ENCODE measurements around the gene RLF. TPM values are rescaled to one million over a fixed set of nuclear protein-coding genes. Genes with fewer than 3 reads are reported as not detected.

The RLF gene
- polyA plus RNA-seq, 1 donor (not counting 4 experiments of a cell fraction or from before 2014, with no cell fraction given) = 10.7 TPM

DNA sequence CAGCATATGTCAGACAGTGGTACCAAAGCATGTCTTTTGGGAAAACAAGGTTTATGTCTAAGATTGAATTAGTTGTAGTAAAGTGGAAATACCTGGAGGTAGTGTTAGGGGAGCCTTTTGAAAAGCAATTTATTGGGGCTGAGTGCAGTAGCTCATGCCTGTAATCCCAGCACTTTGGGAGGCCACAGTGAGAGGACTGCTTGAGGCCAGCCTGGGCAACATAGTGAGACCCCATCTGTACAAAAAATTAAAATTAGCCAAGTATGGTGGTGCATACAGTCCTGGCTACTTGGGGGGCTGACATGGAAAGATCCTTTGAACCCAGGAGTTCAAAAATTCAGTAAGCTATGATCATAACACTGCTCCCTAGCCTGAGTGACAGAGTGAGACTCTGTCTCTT is 104.1 kb downstream of the RLF start:
- FAIRE-seq = no peak
- Histone ChIP-seq H4K20me1 (ENCODE audit: control insufficient read depth, extremely low read depth, insufficient read depth, low read length) (no peaks in the 10 kb centered on the region), H2AFZ (ENCODE audit: control insufficient read depth, low read length) (no peak overlapping the region), H3K27me3 (ENCODE audit: control insufficient read depth, extremely low read depth, insufficient read depth, low read length) (no peaks in the 10 kb centered on the region), H3K4me3 (ENCODE audit: control insufficient read depth in 2 of 3, extremely low read depth in 1 of 3, insufficient read depth in 2 of 3, low read depth in 1 of 3, low read length in 3 of 3) (no peak overlapping the region), H3K9me1 (ENCODE audit: control insufficient read depth, extremely low read depth, insufficient read depth, low read length) (no peaks in the 10 kb centered on the region), H3K4me2 (ENCODE audit: control insufficient read depth, extremely low read depth, insufficient read depth, low read depth, low read length) (no peak overlapping the region), H3K36me3 (ENCODE audit: control insufficient read depth in 2 of 2, extremely low read depth in 1 of 2, insufficient read depth in 2 of 2, low read length in 2 of 2) (peaks cover 12 to 28% of the 10 kb centered on the region in 2 experiments), H3K79me2 (ENCODE audit: control insufficient read depth, insufficient read depth, low read length) (peaks cover 33% of the 10 kb centered on the region), H3K4me1 (ENCODE audit: control insufficient read depth, extremely low read depth, insufficient read depth, low read length) (peaks cover 28% of the 10 kb centered on the region), H3K9ac (ENCODE audit: control insufficient read depth, extremely low read depth, insufficient read depth, low read length) (no peak overlapping the region), H3K27ac (ENCODE audit: control insufficient read depth, insufficient read depth, low read length) (peak overlapping the region; percentile 5), H3K9me3 (ENCODE audit: control insufficient read depth, low read depth, low read length) (no peaks in the 10 kb centered on the region)
- DNase-seq (ENCODE audit: low read depth, low spot score) = no peak
- dilution Hi-C loops (cut with MboI; ENCODE audit: extremely low pct_ligation_motif_present, low sequenced_read_pairs) = no loop called here
- TF ChIP-seq, protein P1, sequence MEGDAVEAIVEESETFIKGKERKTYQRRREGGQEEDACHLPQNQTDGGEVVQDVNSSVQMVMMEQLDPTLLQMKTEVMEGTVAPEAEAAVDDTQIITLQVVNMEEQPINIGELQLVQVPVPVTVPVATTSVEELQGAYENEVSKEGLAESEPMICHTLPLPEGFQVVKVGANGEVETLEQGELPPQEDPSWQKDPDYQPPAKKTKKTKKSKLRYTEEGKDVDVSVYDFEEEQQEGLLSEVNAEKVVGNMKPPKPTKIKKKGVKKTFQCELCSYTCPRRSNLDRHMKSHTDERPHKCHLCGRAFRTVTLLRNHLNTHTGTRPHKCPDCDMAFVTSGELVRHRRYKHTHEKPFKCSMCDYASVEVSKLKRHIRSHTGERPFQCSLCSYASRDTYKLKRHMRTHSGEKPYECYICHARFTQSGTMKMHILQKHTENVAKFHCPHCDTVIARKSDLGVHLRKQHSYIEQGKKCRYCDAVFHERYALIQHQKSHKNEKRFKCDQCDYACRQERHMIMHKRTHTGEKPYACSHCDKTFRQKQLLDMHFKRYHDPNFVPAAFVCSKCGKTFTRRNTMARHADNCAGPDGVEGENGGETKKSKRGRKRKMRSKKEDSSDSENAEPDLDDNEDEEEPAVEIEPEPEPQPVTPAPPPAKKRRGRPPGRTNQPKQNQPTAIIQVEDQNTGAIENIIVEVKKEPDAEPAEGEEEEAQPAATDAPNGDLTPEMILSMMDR (optimal IDR thresholded peaks at IDR 0.05 in 1 of 3, IDR thresholded peaks at IDR 0.05 in 1 of 3, conservative IDR thresholded peaks at IDR 0.05 in 1 of 3; ENCODE audit: extremely low read depth in 1 of 3, insufficient read depth in 2 of 3, low read length in 3 of 3) = no peak
- TF ChIP-seq EZH2 (IDR thresholded peaks at IDR 0.05; ENCODE audit: low read length) = no peak

DNA sequence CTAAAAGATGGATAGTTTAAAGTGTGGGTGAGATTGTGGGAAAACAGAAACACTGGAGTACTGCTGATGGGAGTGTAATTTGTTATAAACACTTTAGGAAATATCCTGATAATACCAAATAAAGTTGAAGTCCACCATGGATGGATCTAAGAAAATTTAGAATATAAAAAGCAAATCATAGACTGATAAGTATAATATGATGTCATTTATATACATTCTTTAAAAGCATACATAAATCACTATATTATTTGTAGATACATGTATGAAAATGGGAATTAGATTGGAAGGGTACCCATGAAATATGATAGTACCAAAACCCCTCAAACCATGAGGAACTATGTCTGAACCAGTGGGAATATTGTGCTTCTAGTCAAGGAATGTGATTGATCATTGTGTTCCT is 104.7 kb downstream of the RLF start:
- FAIRE-seq (no peak), DNase-seq (ENCODE audit: low read depth, low spot score) (no peak)
- TF ChIP-seq, protein P1 (optimal IDR thresholded peaks at IDR 0.05 in 1 of 3, IDR thresholded peaks at IDR 0.05 in 1 of 3, conservative IDR thresholded peaks at IDR 0.05 in 1 of 3; ENCODE audit: extremely low read depth in 1 of 3, insufficient read depth in 2 of 3, low read length in 3 of 3) = no peak
- TF ChIP-seq EZH2 (IDR thresholded peaks at IDR 0.05; ENCODE audit: low read length) = no peak
- Histone ChIP-seq H3K9ac (ENCODE audit: control insufficient read depth, extremely low read depth, insufficient read depth, low read length) (no peak overlapping the region), H3K4me1 (ENCODE audit: control insufficient read depth, extremely low read depth, insufficient read depth, low read length) (peaks cover 31% of the 10 kb centered on the region), H3K27ac (ENCODE audit: control insufficient read depth, insufficient read depth, low read length) (peak overlapping the region; percentile 76), H4K20me1 (ENCODE audit: control insufficient read depth, extremely low read depth, insufficient read depth, low read length) (no peaks in the 10 kb centered on the region), H3K4me3 (ENCODE audit: control insufficient read depth in 2 of 3, extremely low read depth in 1 of 3, insufficient read depth in 2 of 3, low read depth in 1 of 3, low read length in 3 of 3) (no peak overlapping the region), H3K27me3 (ENCODE audit: control insufficient read depth, extremely low read depth, insufficient read depth, low read length) (no peaks in the 10 kb centered on the region), H3K9me3 (ENCODE audit: control insufficient read depth, low read depth, low read length) (no peaks in the 10 kb centered on the region), H3K9me1 (ENCODE audit: control insufficient read depth, extremely low read depth, insufficient read depth, low read length) (no peaks in the 10 kb centered on the region), H3K79me2 (ENCODE audit: control insufficient read depth, insufficient read depth, low read length) (peaks cover 30% of the 10 kb centered on the region), H3K4me2 (ENCODE audit: control insufficient read depth, extremely low read depth, insufficient read depth, low read depth, low read length) (no peak overlapping the region), H3K36me3 (ENCODE audit: control insufficient read depth in 2 of 2, extremely low read depth in 1 of 2, insufficient read depth in 2 of 2, low read length in 2 of 2) (peaks cover 10 to 27% of the 10 kb centered on the region in 2 experiments), H2AFZ (ENCODE audit: control insufficient read depth, low read length) (no peak overlapping the region)
- dilution Hi-C loops (cut with MboI; ENCODE audit: extremely low pct_ligation_motif_present, low sequenced_read_pairs) = no loop called here
